SK-N-SH (cell line): Measurements from ENCODE around the gene MBLAC1. TPM values are rescaled to one million over a fixed set of nuclear protein-coding genes. Genes with fewer than 3 reads are reported as not detected.

Source experiments
- CTCF ChIA-PET: fragments of 300-600, 350-600 bp; formaldehyde crosslinking; extraction: SDS; loops from one replicate; lab custom pipeline; 2021; lab: Yijun Ruan, JAX
- POLR2A ChIA-PET: fragments of 350-600 bp; sonication (Branson Sonifier 250); formaldehyde crosslinking; extraction: SDS; loops from one replicate; lab custom pipeline; 2020; ENCODE audit warnings: antibody characterized with exemption, inconsistent platforms; lab: Yijun Ruan, JAX
- DNase-seq: peaks from one replicate; pipeline ENCODE4 v3.0.0; 2012
- H2AFZ ChIP-seq: fragments of 200-600 bp; sonication (generic); 2 replicates; pipeline ENCODE4 v1.8.1; 2016; ENCODE audit warnings: antibody characterized with exemption, mild to moderate bottlenecking, low read depth
- H3F3A ChIP-seq: fragments of 200-600 bp; sonication (generic); replicated peaks from 2 replicates; pipeline ENCODE3; 2016; ENCODE audit warnings: antibody characterized with exemption, mild to moderate bottlenecking; ENCODE audit not compliant: insufficient read depth
- H3K27ac ChIP-seq, 2 experiments: fragments of 200-500 bp in 1 of 2; fragments of 200-600 bp in 1 of 2; sonication (Bioruptor generic) in 1 of 2; sonication (generic), shearing (Covaris generic) in 1 of 2; 2 replicates each; pipeline versions ENCODE4 v1.5.1 to v1.6.1; 2014 to 2016; ENCODE audit warnings: low read depth in 2 of 2, inconsistent platforms in 1 of 2, low read length in 1 of 2, mild to moderate bottlenecking in 1 of 2, mixed read lengths in 1 of 2
- H3K27me3 ChIP-seq: fragments of 200-600 bp; sonication (generic), shearing (Covaris generic); 2 replicates; pipeline ENCODE4 v1.6.1; 2016; ENCODE audit warnings: mixed run types; ENCODE audit not compliant: insufficient read depth
- H3K36me3 ChIP-seq, 2 experiments: fragments of 200-500 bp in 1 of 2; fragments of 200-600 bp in 1 of 2; sonication (Bioruptor generic) in 1 of 2; sonication (generic) in 1 of 2; replicated peaks in 1 of 2; 2 replicates each; pipeline versions ENCODE3 to v1.5.1; 2014 to 2016; ENCODE audit warnings: low read length in 1 of 2, mild to moderate bottlenecking in 1 of 2; ENCODE audit not compliant: insufficient read depth in 2 of 2, control insufficient read depth in 1 of 2
- H3K4me1 ChIP-seq, 2 experiments: fragments of 200-500 bp in 1 of 2; fragments of 200-600 bp in 1 of 2; sonication (Bioruptor generic) in 1 of 2; sonication (generic), shearing (Covaris generic) in 1 of 2; 2 replicates each; pipeline versions ENCODE4 v1.5.1 to v1.6.1; 2014 to 2016; ENCODE audit warnings: low read depth in 1 of 2, low read length in 1 of 2, mixed run types in 1 of 2; ENCODE audit not compliant: insufficient read depth in 2 of 2, control insufficient read depth in 1 of 2
- H3K4me2 ChIP-seq: fragments of 200-600 bp; sonication (generic), shearing (Covaris generic); 2 replicates; pipeline ENCODE4 v1.6.1; 2017; ENCODE audit warnings: mixed run types
- H3K4me3 ChIP-seq, 2 experiments: fragments of 200-500 bp in 1 of 2; fragments of 200-600 bp in 1 of 2; sonication (Bioruptor generic) in 1 of 2; sonication (generic), shearing (Covaris generic) in 1 of 2; 2 replicates each; pipeline versions ENCODE4 v1.5.1 to v1.8.1; 2014 to 2016; ENCODE audit warnings: low read depth in 2 of 2, inconsistent platforms in 1 of 2, low read length in 1 of 2, mild to moderate bottlenecking in 1 of 2, mixed read lengths in 1 of 2, moderate library complexity in 1 of 2
- H3K79me2 ChIP-seq: fragments of 200-600 bp; sonication (generic); 2 replicates; pipeline ENCODE4 v1.8.1; 2017; ENCODE audit warnings: mild to moderate bottlenecking; ENCODE audit not compliant: insufficient read depth
- H3K9ac ChIP-seq: fragments of 200-600 bp; sonication (generic); 2 replicates; pipeline ENCODE4 v1.6.1; 2017; ENCODE audit warnings: mixed run types
- H3K9me2 ChIP-seq: fragments of 200-600 bp; sonication (generic); 2 replicates; pipeline ENCODE4 v1.6.1; 2017; ENCODE audit warnings: mixed run types
- H3K9me3 ChIP-seq: fragments of 200-600 bp; sonication (generic); 2 replicates; pipeline ENCODE4 v1.6.1; 2017; ENCODE audit warnings: mixed run types, mild to moderate bottlenecking, moderate library complexity
- H4K20me1 ChIP-seq: fragments of 200-600 bp; sonication (generic); 2 replicates; pipeline ENCODE4 v1.6.1; 2017; ENCODE audit warnings: mild to moderate bottlenecking, mixed run types; ENCODE audit not compliant: insufficient read depth
- ELF1 ChIP-seq: IDR thresholded peaks from 2 replicates; pipeline ENCODE4 v1.4.0; 2012
- EP300 ChIP-seq, 2 experiments: IDR thresholded peaks; 2 replicates each; pipeline versions ENCODE4 v1.4.0 to v1.6.1; 2012; ENCODE audit warnings: borderline replicate concordance in 1 of 2, low read depth in 1 of 2, low read length in 1 of 2
- EZH2phosphoT487 ChIP-seq: fragments of 200-600 bp; sonication (generic); IDR thresholded peaks from 2 replicates; pipeline ENCODE4 v1.6.1; 2017; ENCODE audit warnings: low read depth, mixed run types, mild to moderate bottlenecking, antibody characterized with exemption, moderate library complexity, borderline replicate concordance
- FOXJ3 ChIP-seq: sonication (generic); formaldehyde crosslinking; IDR thresholded peaks from 2 replicates; pipeline ENCODE4 v1.5.1; 2020; ENCODE audit warnings: mild to moderate bottlenecking, missing genetic modification reagents
- FOXM1 ChIP-seq: IDR thresholded peaks from 2 replicates; pipeline ENCODE4 v1.4.0; 2012; ENCODE audit warnings: low read depth, mild to moderate bottlenecking
- GATA2 ChIP-seq: sonication (generic); formaldehyde crosslinking; IDR thresholded peaks from 2 replicates; pipeline ENCODE4 v1.5.0; 2020; ENCODE audit warnings: mild to moderate bottlenecking, missing genetic modification reagents
- IRF3 ChIP-seq: fragments of 150-350 bp; IDR thresholded peaks from 2 replicates; pipeline ENCODE4 v1.6.1; 2016; ENCODE audit warnings: mild to moderate bottlenecking, low read depth, low read length
- MAX ChIP-seq: IDR thresholded peaks from 2 replicates; pipeline ENCODE4 v1.4.0; 2012; ENCODE audit warnings: low read depth
- MXI1 ChIP-seq: IDR thresholded peaks from 2 replicates; pipeline ENCODE4 v1.6.1; 2012; ENCODE audit warnings: mild to moderate bottlenecking, low read depth, low read length, improper control_type of control experiment
- NRF1 ChIP-seq: IDR thresholded peaks from 2 replicates; pipeline ENCODE4 v1.6.1; 2012; ENCODE audit warnings: low read depth, mild to moderate bottlenecking, low read length
- POLR2AphosphoS5 ChIP-seq: IDR thresholded peaks from 2 replicates; pipeline ENCODE4 v1.6.1; 2012; ENCODE audit warnings: low read depth, low read length
- RAD21 ChIP-seq: IDR thresholded peaks from 2 replicates; pipeline ENCODE4 v1.6.1; 2012; ENCODE audit warnings: mild to moderate bottlenecking, low read length
- RCOR1 ChIP-seq: fragments of 150-350 bp; IDR thresholded peaks from 2 replicates; pipeline ENCODE4 v1.6.1; 2017; ENCODE audit warnings: antibody characterized with exemption, low read length
- SIN3A ChIP-seq: IDR thresholded peaks from 2 replicates; pipeline ENCODE4 v1.6.1; 2012; ENCODE audit warnings: low read depth, mild to moderate bottlenecking, low read length, moderate library complexity, borderline replicate concordance
- TCF12 ChIP-seq: IDR thresholded peaks from 2 replicates; pipeline ENCODE4 v1.4.0; 2012
- TEAD4 ChIP-seq: IDR thresholded peaks from 2 replicates; pipeline ENCODE4 v1.4.0; 2012; ENCODE audit warnings: mild to moderate bottlenecking, borderline replicate concordance; ENCODE audit not compliant: insufficient read depth
- YY1 ChIP-seq: IDR thresholded peaks from 2 replicates; pipeline ENCODE4 v1.4.0; 2012; ENCODE audit warnings: low read depth, mild to moderate bottlenecking
- ZBTB33 ChIP-seq: IDR thresholded peaks from 2 replicates; pipeline ENCODE4 v1.4.0; 2012; ENCODE audit warnings: low read depth, borderline replicate concordance
- WGBS: methylation state at CpG from one replicate; pipeline ENCODE4 v1.1.6; 2017; ENCODE audit warnings: low lambda C conversion rate; 5-methylcytosine and 5-hydroxymethylcytosine counted together
- polyA plus RNA-seq, 3 experiments: library from polyadenylated mRNA; depleted of rRNA; stranded (reverse); fragments of >200 nt; gene quantifications; 2 replicates each; pipeline ENCODE4 v1.2.3, GENCODE V29; 2012
- TF ChIP-seq, protein P1 (sequence below): IDR thresholded peaks from 2 replicates; pipeline ENCODE4 v1.4.0; 2012; ENCODE audit warnings: low read depth, borderline replicate concordance

Gene MBLAC1
- polyA plus RNA-seq, 1 of the 3 experiments (the other 2 are of a cell fraction) = 4.4 TPM

- CTCF ChIA-PET = interaction anchor here (0.8 to 6.5 kb wide), 7 partner anchors 10 to 154 kb away, joined by 3 to 73 read pairs (median 5); partner anchors contain the start of gene TRAPPC14
Observed at GRCh38 chr7:100148225-100148558, 21.4 kb downstream of the MBLAC1 start.

DNA sequence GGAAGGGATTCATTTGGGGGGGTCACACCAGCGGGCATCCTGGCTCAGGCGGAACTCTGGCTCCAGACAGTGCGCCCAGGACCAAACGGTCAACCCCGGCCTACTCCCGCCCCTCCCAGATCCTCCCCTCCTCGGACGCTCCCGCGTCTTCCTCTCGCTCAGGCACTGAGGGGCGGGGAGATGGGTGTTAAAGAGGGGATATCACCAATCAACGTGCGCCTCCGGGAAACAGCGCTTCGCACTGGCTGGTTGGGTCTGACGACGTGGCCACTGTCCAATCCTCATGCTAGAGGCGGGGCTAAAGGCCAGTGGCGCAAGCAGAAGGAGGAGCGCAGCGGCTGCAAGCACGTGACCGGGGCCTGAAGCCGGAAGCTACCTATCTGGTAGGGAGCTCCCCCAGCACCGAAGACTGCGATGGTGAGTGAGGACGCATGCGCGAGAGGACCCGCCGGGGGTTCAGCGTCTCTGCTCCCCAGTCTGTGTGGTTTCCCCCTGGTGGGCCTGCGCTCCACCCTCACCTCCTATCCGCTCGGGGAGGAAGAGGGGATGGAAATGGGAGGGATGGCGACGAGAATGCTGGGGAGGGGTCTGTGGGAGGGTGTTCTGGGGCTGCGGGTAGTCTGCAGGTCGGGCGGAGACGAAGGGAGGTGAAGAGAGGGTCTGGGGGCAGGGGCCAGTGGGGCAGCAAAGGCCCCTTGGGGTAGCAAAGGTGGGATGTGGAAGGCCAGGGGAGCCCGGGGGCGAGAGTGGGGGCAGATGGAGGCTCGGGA, 22.0 kb downstream of the MBLAC1 start, which contains the start of gene LAMTOR4:
Gene LAMTOR4 (plus strand): TSS at position 360 of the 770 bp plus-strand sequence. CDS start 55 bp downstream, at position 415.
- Histone ChIP-seq H4K20me1 (no peaks in the 10 kb centered on the region), H3K27me3 (no peaks in the 10 kb centered on the region), H3K9me2 (no peaks in the 10 kb centered on the region), H3K36me3 (peaks cover 6 to 21% of the 10 kb centered on the region in 2 experiments), H3K9me3 (no peaks in the 10 kb centered on the region), H3K4me3 (peak within 1 kb of the TSS; percentile 66 to 83), H3K4me2 (peak within 1 kb of the TSS; percentile 96), H3K79me2 (peaks cover 41% of the 10 kb centered on the region), H3F3A (peaks cover 20% of the 10 kb centered on the region), H3K9ac (peak within 1 kb of the TSS; percentile 90), H3K4me1 (peaks cover 5 to 7% of the 10 kb centered on the region in 2 experiments; a peak in 2 of 4 replicates), H2AFZ (peak within 1 kb of the TSS; percentile 94), H3K27ac (peak within 1 kb of the TSS; percentile 57 to 80; a peak in 3 of 4 replicates)
- WGBS = under 1% methylated on average over 43 of the region's 46 CpGs
- DNase-seq = peak; percentile 98
- ChIA-PET CTCF (interaction anchor here (0.6 to 6.5 kb wide), 6 partner anchors 9 to 67 kb away, joined by 3 to 73 read pairs (median 5); partner anchors contain the start of gene TRAPPC14), POLR2A (interaction anchor here (0.5 to 3.6 kb wide), 11 partner anchors 10 to 280 kb away, joined by 3 to 25 read pairs (median 5); partner anchors contain the start of genes AP4M1, GAL3ST4, MBLAC1 and MCM7)
- TF ChIP-seq ZBTB33 = no peak
- no peak for TF ChIP-seq EZH2phosphoT487
- TF ChIP-seq RAD21 = no peak
- TF ChIP-seq IRF3 = no peak
- TF ChIP-seq ELF1 = peak; percentile 78
- no peak for TF ChIP-seq FOXJ3 (CRISPR knock-in tag)
- no peak for TF ChIP-seq GATA2
- TF ChIP-seq SIN3A = peak; percentile 27; the same call in 1 of the 2 replicates
- TF ChIP-seq TEAD4 = no peak
- peak; percentile 81 for TF ChIP-seq NRF1
- no peak for TF ChIP-seq TCF12
- TF ChIP-seq POLR2AphosphoS5 = peak; percentile 91
- 0 out of 2 replicates have a peak, but pooled peaks have one; percentile 21 for TF ChIP-seq RCOR1
- peak in 1 of 2 experiments; percentile 17; a peak in 2 of 4 replicates for TF ChIP-seq EP300 (IDR thresholded peaks at IDR 0.05; ENCODE audit: borderline replicate concordance in 1 of 2, low read depth in 1 of 2, low read length in 1 of 2)
- TF ChIP-seq MXI1 = peak; percentile 93
- peak; percentile 97 for TF ChIP-seq MAX
- no peak for TF ChIP-seq FOXM1
- TF ChIP-seq YY1 = peak; percentile 54
- TF ChIP-seq, protein P1, sequence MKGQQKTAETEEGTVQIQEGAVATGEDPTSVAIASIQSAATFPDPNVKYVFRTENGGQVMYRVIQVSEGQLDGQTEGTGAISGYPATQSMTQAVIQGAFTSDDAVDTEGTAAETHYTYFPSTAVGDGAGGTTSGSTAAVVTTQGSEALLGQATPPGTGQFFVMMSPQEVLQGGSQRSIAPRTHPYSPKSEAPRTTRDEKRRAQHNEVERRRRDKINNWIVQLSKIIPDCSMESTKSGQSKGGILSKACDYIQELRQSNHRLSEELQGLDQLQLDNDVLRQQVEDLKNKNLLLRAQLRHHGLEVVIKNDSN = peak; percentile 96

More at GRCh38 chr7:100148225-100148558, 21.4 kb downstream of the MBLAC1 start:
- H3K79me2 ChIP-seq = peaks cover 41% of the 10 kb centered on the region
- peak overlapping the region; percentile 27 to 80; a peak in 3 of 4 replicates for H3K27ac ChIP-seq
- no peaks in the 10 kb centered on the region for H3K27me3 ChIP-seq
- 45% methylated on average over 14 of the region's 14 CpGs for WGBS
- H3K9me3 ChIP-seq = no peaks in the 10 kb centered on the region
- peak overlapping the region; percentile 13; the same call in 1 of the 2 replicates for H3K9ac ChIP-seq
- TF ChIP-seq EP300 (IDR thresholded peaks at IDR 0.05; ENCODE audit: borderline replicate concordance in 1 of 2, low read depth in 1 of 2, low read length in 1 of 2) (0 out of 4 replicates have a peak, but pooled peaks of 1 of the 2 experiments have one; percentile 16), FOXJ3 (CRISPR knock-in tag) (no peak)
- peaks cover 16% of the 10 kb centered on the region for H3F3A ChIP-seq
- POLR2A ChIA-PET = interaction anchor here (0.5 to 3.6 kb wide), 10 partner anchors 10 to 280 kb away, joined by 3 to 25 read pairs (median 5); partner anchors contain the start of genes AP4M1, GAL3ST4, MBLAC1 and MCM7
- peaks cover 2 to 21% of the 10 kb centered on the region in 2 experiments for H3K36me3 ChIP-seq
- H3K9me2 ChIP-seq = no peaks in the 10 kb centered on the region
- no peaks in the 10 kb centered on the region for H4K20me1 ChIP-seq
- H3K4me2 ChIP-seq = peak overlapping the region; percentile 52
- H3K4me1 ChIP-seq = peaks cover 5 to 7% of the 10 kb centered on the region in 2 experiments; a peak in 2 of 4 replicates
- DNase-seq = no peak
- peak overlapping the region; percentile 94; the same call in 1 of the 2 replicates for H2AFZ ChIP-seq
- peak overlapping the region; percentile 26 to 29 for H3K4me3 ChIP-seq
